ENCODE results near the gene DLGAP4. TPM values are rescaled to one million over a fixed set of nuclear protein-coding genes. Genes with fewer than 3 reads are reported as not detected.

The DLGAP4 gene
- total and polyA plus RNA-seq, 2 of the 8 experiments (the other 6 are each of a cell fraction or from before 2014, with no cell fraction given): 41.2 to 57.2 TPM

GRCh38 chr20:36562724-36563123 lies 256.6 kb downstream of the DLGAP4 start:
- WGBS, 2 experiments (ENCODE audit: extremely low coverage in 1 of 2, insufficient coverage in 1 of 2, insufficient read length in 1 of 2, insufficient replicate concordance in 2 of 2, low coverage in 1 of 2, low lambda C conversion rate in 2 of 2, missing lambda C conversion rate in 1 of 2): 21% methylated on average over 2 of the region's 2 CpGs; no CpG with 5 or more reads in 1 of the 2 experiments
- H2BK120ac ChIP-seq (replicated peaks; ENCODE audit: low read depth, low read length): peak overlapping the region; percentile 80
- no peak overlapping the region for H4K8ac ChIP-seq (ENCODE audit: extremely low read depth, insufficient read depth, low read length)
- H2BK20ac ChIP-seq (ENCODE audit: low read length): no peak overlapping the region
- H3K9me3 ChIP-seq (ENCODE audit: insufficient read depth in 2 of 2, low read depth in 1 of 2, low read length in 1 of 2): peaks cover 0 to 4% of the 10 kb centered on the region in 2 experiments; a peak in 1 of 4 replicates
- H3K36me3 ChIP-seq (ENCODE audit: control insufficient read depth in 2 of 4, insufficient read depth in 4 of 4, low read length in 3 of 4): no peaks in the 10 kb centered on the region; a peak in 1 of 8 replicates
- TF ChIP-seq CBX5 (IDR thresholded peaks at IDR 0.05; ENCODE audit: low read depth, low read length): no peak
- TF ChIP-seq YY1 (IDR thresholded peaks at IDR 0.05; ENCODE audit: low read depth, low read length): peak; percentile 76
- peak; percentile 67 for TF ChIP-seq NANOG (IDR thresholded peaks at IDR 0.05; ENCODE audit: insufficient read depth, low read depth, low read length, poor library complexity, severe bottlenecking)
- no peak for TF ChIP-seq SUZ12 (IDR thresholded peaks at IDR 0.05; ENCODE audit: low read length)
- TF ChIP-seq POU5F1 (IDR thresholded peaks at IDR 0.05; ENCODE audit: low read depth, low read length): no peak
- no peak for TF ChIP-seq NRF1 (IDR thresholded peaks at IDR 0.05; ENCODE audit: low read depth, low read length)
- H2AK5ac ChIP-seq (ENCODE audit: low read depth, low read length): no peak overlapping the region
- H3K4me2 ChIP-seq (ENCODE audit: insufficient read depth in 1 of 2, low read depth in 2 of 2, low read length in 2 of 2): peak overlapping the region; percentile 18 to 63; a peak in 3 of 4 replicates
- POLR2A ChIA-PET (ENCODE audit: partially characterized antibody): interaction anchor here (0.6 to 5.2 kb wide), 8 partner anchors 12 to 523 kb away, joined by 3 to 35 read pairs (median 3); partner anchors contain the start of genes RAB5IF and TGIF2
- H3K4me3 ChIP-seq (ENCODE audit: extremely low read depth in 1 of 4, insufficient read depth in 2 of 4, low read depth in 3 of 4, low read length in 4 of 4): no peak overlapping the region; a peak in 2 of 8 replicates
- H4K20me1 ChIP-seq (replicated peaks in 1 of 2; ENCODE audit: control insufficient read depth in 1 of 2, insufficient read depth in 2 of 2, low read length in 2 of 2): no peaks in the 10 kb centered on the region
- H4K5ac ChIP-seq (ENCODE audit: insufficient read length, low read depth, low read length): peak overlapping the region; percentile 1
- H2AFZ ChIP-seq (ENCODE audit: low read length): no peak overlapping the region
- peak overlapping the region; percentile 6 for H4K91ac ChIP-seq (replicated peaks; ENCODE audit: insufficient read length, low read length)
- H3K79me1 ChIP-seq (ENCODE audit: low read depth, low read length): no peaks in the 10 kb centered on the region; the same call in 1 of the 2 replicates
- H3K14ac ChIP-seq (ENCODE audit: insufficient read length): no peak overlapping the region
- peaks cover 6% of the 10 kb centered on the region in 2 experiments; a peak in 2 of 4 replicates for H3K79me2 ChIP-seq (ENCODE audit: control insufficient read depth in 1 of 2, insufficient read depth in 2 of 2, low read length in 2 of 2)
- H3K9ac ChIP-seq (replicated peaks in 1 of 4; ENCODE audit: extremely low read depth in 1 of 4, low read depth in 3 of 4, low read length in 3 of 4): no peak overlapping the region
- H3K4ac ChIP-seq (replicated peaks; ENCODE audit: insufficient read length, low read depth, low read length): no peak overlapping the region
- no peaks in the 10 kb centered on the region for H3K27me3 ChIP-seq (replicated peaks in 1 of 4; ENCODE audit: control insufficient read depth in 3 of 4, extremely low read depth in 1 of 4, insufficient read depth in 3 of 4, low read length in 3 of 4)
- peak overlapping the region; percentile 5; the same call in 1 of the 2 replicates for H2BK12ac ChIP-seq (ENCODE audit: low read depth, low read length)
- no peak overlapping the region for H3K27ac ChIP-seq (ENCODE audit: low read depth, low read length)
- CTCF ChIA-PET (ENCODE audit: partially characterized antibody): interaction anchor here (1.1 to 6.5 kb wide), 8 partner anchors 8 to 62 kb away, joined by 3 to 42 read pairs (median 6); no protein-coding TSS in a partner anchor
- H3K23me2 ChIP-seq (ENCODE audit: low read depth, low read length): peaks cover 5% of the 10 kb centered on the region; the same call in 1 of the 2 replicates
- H3K56ac ChIP-seq (replicated peaks; ENCODE audit: insufficient read length, low read depth, low read length): no peak overlapping the region
- H3K18ac ChIP-seq (ENCODE audit: extremely low read depth, low read length): peak overlapping the region; percentile 48; the same call in 1 of the 2 replicates
- DNase-seq (ENCODE audit: low read depth in 1 of 2, low spot score in 2 of 2) (no peak), FAIRE-seq (no peak)
- peaks cover 6 to 9% (median 8%) of the 10 kb centered on the region in 4 experiments for H3K4me1 ChIP-seq (replicated peaks in 1 of 4; ENCODE audit: control insufficient read depth in 3 of 4, insufficient read depth in 4 of 4, low read length in 3 of 4)
- H2BK5ac ChIP-seq (ENCODE audit: low read depth, low read length): peak overlapping the region; percentile 72; the same call in 1 of the 2 replicates
- H2BK15ac ChIP-seq (ENCODE audit: low read length): peak overlapping the region; percentile 55
- H3K23ac ChIP-seq (ENCODE audit: insufficient read length): no peak overlapping the region

Data from H1 (cell line).